Measurements from ENCODE around the gene AGXT.

GRCh38 chr2:240884745-240885144 is 16.1 kb downstream of the AGXT start:
- TF ChIP-seq EZH2phosphoT487 (IDR thresholded peaks at IDR 0.05; ENCODE audit: low read depth) (no peak), CTCF (IDR thresholded peaks at IDR 0.05; ENCODE audit: low read depth, low read length) (no peak)
